ENCODE data around the gene ANKRD34B. TPM values are rescaled to one million over a fixed set of nuclear protein-coding genes. Genes with fewer than 3 reads are reported as not detected.
A peak's percentile ranks its signal among the peaks of the same experiment; 100 is the strongest.

The ANKRD34B gene
- polyA plus RNA-seq, 1 donor from 2014 or later, result not detected

GRCh38 chr5:80540691-80541090, 29.4 kb downstream of the ANKRD34B start:
- Mint-ChIP-seq H3K4me1 (peaks cover 0 to 2% (median 0%) of the 10 kb centered on the region in 3 donors), H3K9me3 (peaks cover 0 to 4% (median 0%) of the 10 kb centered on the region in 3 donors), H3K27me3 (peaks cover 8% of the 10 kb centered on the region), H3K36me3 (no peaks in the 10 kb centered on the region), H3K27ac (no peak overlapping the region), H3K4me3 (no peak overlapping the region)

GRCh38 chr5:80516826-80517225, 53.3 kb downstream of the ANKRD34B start:
- Mint-ChIP-seq H3K4me3 (no peak overlapping the region), H3K27me3 (no peaks in the 10 kb centered on the region), H3K36me3 (no peaks in the 10 kb centered on the region), H3K27ac (no peak overlapping the region), H3K9me3 (no peaks in the 10 kb centered on the region), H3K4me1 (no peaks in the 10 kb centered on the region)

GRCh38 chr5:80509362-80509761, 60.7 kb downstream of the ANKRD34B start:
- Mint-ChIP-seq H3K4me1 (no peaks in the 10 kb centered on the region), H3K27ac (no peak overlapping the region), H3K27me3 (no peaks in the 10 kb centered on the region), H3K9me3 (no peaks in the 10 kb centered on the region), H3K36me3 (peaks cover 2% of the 10 kb centered on the region), H3K4me3 (no peak overlapping the region)

GRCh38 chr5:80508844-80509243, 61.2 kb downstream of the ANKRD34B start:
- H3K27me3 Mint-ChIP-seq, result no peaks in the 10 kb centered on the region
- peaks cover 2% of the 10 kb centered on the region for H3K36me3 Mint-ChIP-seq
- H3K4me1 Mint-ChIP-seq, result peaks cover 4% of the 10 kb centered on the region in 3 donors
- H3K9me3 Mint-ChIP-seq, result no peaks in the 10 kb centered on the region
- H3K27ac Mint-ChIP-seq, result no peak overlapping the region
- H3K4me3 Mint-ChIP-seq, result no peak overlapping the region

GRCh38 chr5:80507663-80508062, 62.4 kb downstream of the ANKRD34B start:
- H3K36me3 Mint-ChIP-seq, result peaks cover 2% of the 10 kb centered on the region
- H3K4me3 Mint-ChIP-seq, result no peak overlapping the region
- no peaks in the 10 kb centered on the region for H3K27me3 Mint-ChIP-seq
- peak overlapping the region in 1 of 3 donors; percentile 57 for H3K27ac Mint-ChIP-seq
- H3K4me1 Mint-ChIP-seq, result peaks cover 5% of the 10 kb centered on the region in 3 donors
- H3K9me3 Mint-ChIP-seq, result no peaks in the 10 kb centered on the region

Other genes starting within 250 kb of the ANKRD34B start
- gene ZFYVE16, start 162.2 kb downstream of the ANKRD34B start, polyA plus RNA-seq, result 7.7 TPM
- gene FAM151B, start 82.2 kb downstream of the ANKRD34B start, polyA plus RNA-seq, result not detected
- gene MSH3, start 84.4 kb upstream of the ANKRD34B start, polyA plus RNA-seq, result 11.7 TPM
- gene DHFR, start 84.7 kb upstream of the ANKRD34B start, polyA plus RNA-seq, result 4.2 TPM

Data from IgD-negative memory B cell (primary cell).